SK-MEL-5 (cell line): ENCODE data around the gene SEMG2. TPM values are rescaled to one million over a fixed set of nuclear protein-coding genes. Genes with fewer than 3 reads are reported as not detected.

Experiments
- DNase-seq: peaks from one replicate; pipeline ENCODE4 v3.0.0-alpha.2; 2016; ENCODE audit warnings: low read depth, low spot score
- in situ Hi-C: cut with HindIII; loops from 2 replicates; pipeline ENCODE4 v1.10.0; 2016; ENCODE audit warnings: low sequenced_read_pairs, high pct_unique_total_duplicates, low pct_unique_long_range_greater_than_20kb
- polyA plus RNA-seq, 2 experiments: library from polyadenylated mRNA; depleted of rRNA; stranded (reverse); fragments of >200 nt; gene quantifications; 2 replicates each; pipeline ENCODE4 v1.2.3, GENCODE V29; 2015
- total RNA-seq: library from RNA; depleted of rRNA; stranded (reverse); fragments of >200 nt; shearing (Covaris generic); gene quantifications from 2 replicates; pipeline ENCODE4 v1.2.3, GENCODE V29; 2014; rRNA removed

SEMG2 gene
- not detected in 2 replicates for total RNA-seq
- not detected in 2 replicates for polyA plus RNA-seq (2015; cell fraction: cytosol; rRNA removed)
- not detected in 2 replicates for polyA plus RNA-seq (2015; cell fraction: nucleus; rRNA removed)

- DNase-seq = no peak
- in situ Hi-C loops = no loop called here
Observed at GRCh38 chr20:45221076-45221475, at the start of gene SEMG2. SEMG2 (plus strand) TSS chr20:45221373; CDS start chr20:45221390, 17 bp downstream.

- in situ Hi-C loops = no loop called here
- no peak for DNase-seq
Observed at GRCh38 chr20:45173522-45173921, 47.7 kb upstream of the SEMG2 start.

- no peak for DNase-seq
- in situ Hi-C loops = no loop called here
Observed at GRCh38 chr20:45174434-45175364, 46.5 kb upstream of the SEMG2 start, which contains the start of gene PI3. PI3 (plus strand) TSS chr20:45174902; CDS start chr20:45174923, 21 bp downstream.

- in situ Hi-C loops = no loop called here
- DNase-seq = no peak
Observed at GRCh38 chr20:45176526-45177267, 44.5 kb upstream of the SEMG2 start.

- DNase-seq = no peak
- in situ Hi-C loops = no loop called here
Observed at GRCh38 chr20:45179166-45179565, 42.0 kb upstream of the SEMG2 start.

DNA sequence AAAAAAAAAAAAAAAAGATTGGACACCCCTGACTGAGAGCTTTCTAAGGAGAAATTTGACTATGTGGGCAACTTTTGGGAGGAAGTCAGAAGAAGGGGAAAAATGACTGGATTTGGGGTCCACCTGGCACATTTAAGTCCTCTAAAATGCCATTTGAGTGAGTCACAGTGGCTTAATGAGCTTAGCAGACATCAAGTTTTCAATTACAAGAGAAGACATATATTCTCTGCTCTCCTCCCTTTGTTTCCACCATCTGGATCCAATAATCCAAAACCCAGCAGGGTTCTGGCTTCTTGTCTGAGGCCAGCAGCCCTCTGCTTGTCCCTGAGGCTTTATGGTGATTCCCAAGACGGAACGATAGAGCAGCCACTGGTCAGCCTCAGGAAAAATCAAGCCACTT, 39.5 kb upstream of the SEMG2 start:
- no peak for DNase-seq
- in situ Hi-C loops = no loop called here

DNA sequence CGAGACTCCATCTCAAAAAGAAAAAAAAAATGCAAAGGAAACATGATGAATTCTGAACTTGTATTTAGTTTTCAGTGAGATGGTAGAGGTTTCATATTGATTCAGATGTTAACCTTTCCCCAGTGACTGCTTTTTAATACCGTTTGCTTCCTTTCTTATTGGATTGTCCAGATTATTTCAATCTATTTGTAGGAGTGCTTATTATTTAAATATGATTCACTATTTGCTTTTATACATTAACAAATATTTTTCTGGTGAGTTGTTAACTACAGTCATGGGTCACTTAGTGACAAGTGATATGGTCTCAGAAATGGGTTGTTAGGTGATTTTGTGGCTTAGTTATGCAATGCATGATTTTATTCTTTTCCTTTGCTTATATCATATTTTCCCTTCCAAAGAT, 38.1 kb upstream of the SEMG2 start:
- in situ Hi-C loops = no loop called here
- DNase-seq = no peak

- in situ Hi-C loops = no loop called here
Observed at GRCh38 chr20:45187693-45188092, 33.5 kb upstream of the SEMG2 start.

GRCh38 chr20:45189067-45189609, 32.0 kb upstream of the SEMG2 start:
- no peak for DNase-seq
- in situ Hi-C loops = no loop called here

More at GRCh38 chr20:45187693-45188092, 33.5 kb upstream of the SEMG2 start:
- no peak for DNase-seq

- DNase-seq = no peak
- in situ Hi-C loops = no loop called here
Observed at GRCh38 chr20:45189861-45190260, 31.3 kb upstream of the SEMG2 start.

- DNase-seq = no peak
- in situ Hi-C loops = no loop called here
Observed at GRCh38 chr20:45191926-45192325, 29.2 kb upstream of the SEMG2 start.

- in situ Hi-C loops = no loop called here
- no peak for DNase-seq
Observed at GRCh38 chr20:45193331-45193730, 27.8 kb upstream of the SEMG2 start.

DNA sequence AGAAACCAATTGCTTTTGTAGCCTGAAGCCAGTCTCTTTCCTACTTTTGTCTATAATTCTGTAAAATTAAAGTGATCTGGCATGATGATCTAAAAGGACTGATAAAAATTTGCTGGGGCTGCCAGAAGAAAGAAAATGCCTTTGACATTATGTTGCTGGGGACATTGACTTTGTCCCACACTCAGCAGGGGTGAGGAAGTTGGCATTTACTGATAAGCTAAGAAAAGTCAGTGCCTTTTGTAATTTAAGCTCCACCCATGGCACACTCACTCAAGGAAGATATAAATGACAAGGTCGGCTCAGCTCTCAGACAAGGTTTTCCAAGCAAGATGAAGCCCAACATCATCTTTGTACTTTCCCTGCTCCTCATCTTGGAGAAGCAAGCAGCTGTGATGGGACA, 14.4 kb upstream of the SEMG2 start, which contains the start of gene SEMG1:
TSS of gene SEMG1 (plus strand) at position 309 of the 400 bp plus-strand sequence. CDS start at position 330, 21 bp downstream.
- no peak for DNase-seq
- in situ Hi-C loops = no loop called here

- in situ Hi-C loops = no loop called here
- no peak for DNase-seq
Observed at GRCh38 chr20:45209924-45210323, 11.2 kb upstream of the SEMG2 start.

DNA sequence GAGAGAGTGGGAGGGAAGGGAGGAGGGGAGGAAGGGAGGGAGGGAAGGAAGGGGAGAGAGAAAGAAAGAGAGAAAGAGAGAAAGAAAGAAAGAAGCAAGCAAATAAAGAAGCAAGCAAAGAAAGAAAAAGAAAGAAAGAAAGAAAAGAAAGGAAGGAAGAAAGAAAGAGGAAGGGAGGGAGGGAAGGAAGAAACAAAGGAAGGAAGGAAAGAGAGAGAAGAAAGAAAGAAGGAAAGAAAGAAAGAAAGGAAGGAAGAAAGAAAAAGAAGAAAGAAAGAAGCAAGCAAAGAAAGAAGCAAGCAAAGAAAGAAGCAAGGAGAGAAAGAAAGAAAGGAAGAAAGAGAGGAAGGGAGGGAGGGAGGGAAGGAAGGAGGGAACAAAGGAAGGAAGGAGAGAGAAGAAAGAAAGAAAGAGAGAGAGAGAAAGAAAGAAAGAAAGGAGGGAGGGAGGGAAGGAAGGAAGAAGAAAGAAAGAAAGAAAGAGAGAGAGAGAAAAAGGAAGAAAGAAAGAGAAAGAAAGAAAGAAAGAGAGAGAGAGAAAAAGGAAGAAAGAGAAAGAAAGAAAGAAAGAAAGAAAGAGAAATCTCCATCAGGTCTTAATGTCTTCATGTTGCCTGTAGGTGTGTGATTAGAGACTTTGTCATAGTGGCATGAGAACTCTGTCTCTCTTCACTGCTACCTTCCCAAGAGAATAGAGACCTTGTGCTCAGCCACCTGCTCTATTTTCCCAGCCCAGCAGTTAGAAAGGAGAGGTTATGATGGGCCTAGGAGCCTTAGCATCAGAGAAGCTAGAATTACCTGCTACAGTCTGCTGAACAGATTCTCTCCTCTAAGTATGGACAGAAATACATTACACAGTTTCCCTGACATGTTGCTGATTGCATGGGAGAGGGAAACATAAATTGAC, 9.4 kb upstream of the SEMG2 start:
- in situ Hi-C loops = no loop called here
- no peak for DNase-seq

- in situ Hi-C loops = no loop called here
- no peak for DNase-seq
Observed at GRCh38 chr20:45212836-45213235, 8.3 kb upstream of the SEMG2 start.

- in situ Hi-C loops = no loop called here
- no peak for DNase-seq
Observed at GRCh38 chr20:45218124-45218523, 3.0 kb upstream of the SEMG2 start.
